ENCODE results near the gene NETO1. TPM values are rescaled to one million over a fixed set of nuclear protein-coding genes. Genes with fewer than 3 reads are reported as not detected.

NETO1 gene
- total and polyA plus RNA-seq, 2 experiments from 2014 or later, result 10.8 to 20.7 TPM

DNA sequence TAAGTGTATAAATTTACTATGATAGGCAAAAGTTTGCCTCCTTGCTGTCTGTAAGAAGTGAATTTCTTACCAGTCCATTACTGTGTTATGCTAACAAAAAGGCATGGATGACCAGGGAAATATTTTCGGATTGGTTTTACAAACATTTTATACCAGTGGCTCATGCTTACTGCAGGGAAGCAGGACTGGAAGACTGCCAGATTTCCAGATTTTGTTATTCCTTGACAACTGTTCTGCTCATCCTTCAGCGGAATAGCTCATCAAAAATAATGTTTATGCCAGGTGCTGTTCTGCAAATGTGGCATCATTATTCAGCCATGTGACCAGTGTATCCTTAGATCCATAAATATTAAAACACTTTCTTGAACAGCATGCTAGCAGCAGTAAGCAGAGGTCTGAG lies 40.4 kb upstream of the NETO1 start:
- Histone ChIP-seq H3K4me2 (no peak overlapping the region), H3K79me2 (replicated peaks; ENCODE audit: insufficient read depth) (no peaks in the 10 kb centered on the region), H3K4me3 (no peak overlapping the region), H3K4me1 (ENCODE audit: insufficient read depth) (0 out of 2 replicates have a peak, but pooled peaks cover 5% of the 10 kb centered on the region), H4K20me1 (replicated peaks; ENCODE audit: insufficient read depth) (no peaks in the 10 kb centered on the region), H3F3A (replicated peaks; ENCODE audit: low read depth) (no peaks in the 10 kb centered on the region), H3K9me2 (ENCODE audit: insufficient read depth) (no peaks in the 10 kb centered on the region), H3K27me3 (ENCODE audit: insufficient read depth) (no peaks in the 10 kb centered on the region), H3K27ac (ENCODE audit: low read depth) (no peak overlapping the region), H3K36me3 (ENCODE audit: insufficient read depth) (no peaks in the 10 kb centered on the region), H2AFZ (no peak overlapping the region)
- H3K9me3 Mint-ChIP-seq, result no peaks in the 10 kb centered on the region
- no peaks in the 10 kb centered on the region for H3K27me3 Mint-ChIP-seq (ENCODE audit: insufficient read depth, low read depth, poor library complexity)
- DNase-seq (ENCODE audit: low spot score) (no peak), ATAC-seq (no peak)
- peaks cover 3% of the 10 kb centered on the region; the same call in 2 of the 3 replicates for H3K4me1 Mint-ChIP-seq
- H3K36me3 Mint-ChIP-seq (ENCODE audit: low read depth), result no peaks in the 10 kb centered on the region
- H3K27ac Mint-ChIP-seq, result no peak overlapping the region
- H3K4me3 Mint-ChIP-seq, result no peak overlapping the region
- TF ChIP-seq EZH2phosphoT487 (IDR thresholded peaks at IDR 0.05; ENCODE audit: unreplicated experiment), result no peak
- TF ChIP-seq, protein P1, sequence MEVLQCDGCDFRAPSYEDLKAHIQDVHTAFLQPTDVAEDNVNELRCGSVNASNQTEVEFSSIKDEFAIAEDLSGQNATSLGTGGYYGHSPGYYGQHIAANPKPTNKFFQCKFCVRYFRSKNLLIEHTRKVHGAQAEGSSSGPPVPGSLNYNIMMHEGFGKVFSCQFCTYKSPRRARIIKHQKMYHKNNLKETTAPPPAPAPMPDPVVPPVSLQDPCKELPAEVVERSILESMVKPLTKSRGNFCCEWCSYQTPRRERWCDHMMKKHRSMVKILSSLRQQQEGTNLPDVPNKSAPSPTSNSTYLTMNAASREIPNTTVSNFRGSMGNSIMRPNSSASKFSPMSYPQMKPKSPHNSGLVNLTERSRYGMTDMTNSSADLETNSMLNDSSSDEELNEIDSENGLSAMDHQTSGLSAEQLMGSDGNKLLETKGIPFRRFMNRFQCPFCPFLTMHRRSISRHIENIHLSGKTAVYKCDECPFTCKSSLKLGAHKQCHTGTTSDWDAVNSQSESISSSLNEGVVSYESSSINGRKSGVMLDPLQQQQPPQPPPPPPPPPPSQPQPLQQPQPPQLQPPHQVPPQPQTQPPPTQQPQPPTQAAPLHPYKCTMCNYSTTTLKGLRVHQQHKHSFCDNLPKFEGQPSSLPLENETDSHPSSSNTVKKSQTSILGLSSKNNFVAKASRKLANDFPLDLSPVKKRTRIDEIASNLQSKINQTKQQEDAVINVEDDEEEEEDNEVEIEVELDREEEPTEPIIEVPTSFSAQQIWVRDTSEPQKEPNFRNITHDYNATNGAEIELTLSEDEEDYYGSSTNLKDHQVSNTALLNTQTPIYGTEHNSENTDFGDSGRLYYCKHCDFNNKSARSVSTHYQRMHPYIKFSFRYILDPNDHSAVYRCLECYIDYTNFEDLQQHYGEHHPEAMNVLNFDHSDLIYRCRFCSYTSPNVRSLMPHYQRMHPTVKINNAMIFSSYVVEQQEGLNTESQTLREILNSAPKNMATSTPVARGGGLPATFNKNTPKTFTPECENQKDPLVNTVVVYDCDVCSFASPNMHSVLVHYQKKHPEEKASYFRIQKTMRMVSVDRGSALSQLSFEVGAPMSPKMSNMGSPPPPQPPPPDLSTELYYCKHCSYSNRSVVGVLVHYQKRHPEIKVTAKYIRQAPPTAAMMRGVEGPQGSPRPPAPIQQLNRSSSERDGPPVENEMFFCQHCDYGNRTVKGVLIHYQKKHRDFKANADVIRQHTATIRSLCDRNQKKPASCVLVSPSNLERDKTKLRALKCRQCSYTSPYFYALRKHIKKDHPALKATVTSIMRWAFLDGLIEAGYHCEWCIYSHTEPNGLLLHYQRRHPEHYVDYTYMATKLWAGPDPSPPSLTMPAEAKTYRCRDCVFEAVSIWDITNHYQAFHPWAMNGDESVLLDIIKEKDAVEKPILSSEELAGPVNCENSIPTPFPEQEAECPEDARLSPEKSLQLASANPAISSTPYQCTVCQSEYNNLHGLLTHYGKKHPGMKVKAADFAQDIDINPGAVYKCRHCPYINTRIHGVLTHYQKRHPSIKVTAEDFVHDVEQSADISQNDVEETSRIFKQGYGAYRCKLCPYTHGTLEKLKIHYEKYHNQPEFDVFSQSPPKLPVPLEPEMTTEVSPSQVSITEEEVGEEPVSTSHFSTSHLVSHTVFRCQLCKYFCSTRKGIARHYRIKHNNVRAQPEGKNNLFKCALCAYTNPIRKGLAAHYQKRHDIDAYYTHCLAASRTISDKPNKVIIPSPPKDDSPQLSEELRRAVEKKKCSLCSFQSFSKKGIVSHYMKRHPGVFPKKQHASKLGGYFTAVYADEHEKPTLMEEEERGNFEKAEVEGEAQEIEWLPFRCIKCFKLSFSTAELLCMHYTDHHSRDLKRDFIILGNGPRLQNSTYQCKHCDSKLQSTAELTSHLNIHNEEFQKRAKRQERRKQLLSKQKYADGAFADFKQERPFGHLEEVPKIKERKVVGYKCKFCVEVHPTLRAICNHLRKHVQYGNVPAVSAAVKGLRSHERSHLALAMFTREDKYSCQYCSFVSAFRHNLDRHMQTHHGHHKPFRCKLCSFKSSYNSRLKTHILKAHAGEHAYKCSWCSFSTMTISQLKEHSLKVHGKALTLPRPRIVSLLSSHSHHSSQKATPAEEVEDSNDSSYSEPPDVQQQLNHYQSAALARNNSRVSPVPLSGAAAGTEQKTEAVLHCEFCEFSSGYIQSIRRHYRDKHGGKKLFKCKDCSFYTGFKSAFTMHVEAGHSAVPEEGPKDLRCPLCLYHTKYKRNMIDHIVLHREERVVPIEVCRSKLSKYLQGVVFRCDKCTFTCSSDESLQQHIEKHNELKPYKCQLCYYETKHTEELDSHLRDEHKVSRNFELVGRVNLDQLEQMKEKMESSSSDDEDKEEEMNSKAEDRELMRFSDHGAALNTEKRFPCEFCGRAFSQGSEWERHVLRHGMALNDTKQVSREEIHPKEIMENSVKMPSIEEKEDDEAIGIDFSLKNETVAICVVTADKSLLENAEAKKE (CRISPR knock-in tag; IDR thresholded peaks at IDR 0.05), result no peak
- TF ChIP-seq EZH2 (IDR thresholded peaks at IDR 0.05; ENCODE audit: low read depth, unreplicated experiment), result no peak
- no peak for TF ChIP-seq JUNB (IDR thresholded peaks at IDR 0.05; ENCODE audit: unreplicated experiment)
- no peak for TF ChIP-seq POLR2AphosphoS5 (IDR thresholded peaks at IDR 0.05; ENCODE audit: low read depth)
- TF ChIP-seq, protein P2, sequence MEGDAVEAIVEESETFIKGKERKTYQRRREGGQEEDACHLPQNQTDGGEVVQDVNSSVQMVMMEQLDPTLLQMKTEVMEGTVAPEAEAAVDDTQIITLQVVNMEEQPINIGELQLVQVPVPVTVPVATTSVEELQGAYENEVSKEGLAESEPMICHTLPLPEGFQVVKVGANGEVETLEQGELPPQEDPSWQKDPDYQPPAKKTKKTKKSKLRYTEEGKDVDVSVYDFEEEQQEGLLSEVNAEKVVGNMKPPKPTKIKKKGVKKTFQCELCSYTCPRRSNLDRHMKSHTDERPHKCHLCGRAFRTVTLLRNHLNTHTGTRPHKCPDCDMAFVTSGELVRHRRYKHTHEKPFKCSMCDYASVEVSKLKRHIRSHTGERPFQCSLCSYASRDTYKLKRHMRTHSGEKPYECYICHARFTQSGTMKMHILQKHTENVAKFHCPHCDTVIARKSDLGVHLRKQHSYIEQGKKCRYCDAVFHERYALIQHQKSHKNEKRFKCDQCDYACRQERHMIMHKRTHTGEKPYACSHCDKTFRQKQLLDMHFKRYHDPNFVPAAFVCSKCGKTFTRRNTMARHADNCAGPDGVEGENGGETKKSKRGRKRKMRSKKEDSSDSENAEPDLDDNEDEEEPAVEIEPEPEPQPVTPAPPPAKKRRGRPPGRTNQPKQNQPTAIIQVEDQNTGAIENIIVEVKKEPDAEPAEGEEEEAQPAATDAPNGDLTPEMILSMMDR (conservative IDR thresholded peaks at IDR 0.05; ENCODE audit: low read depth in 2 of 2), result no peak
- TF ChIP-seq ZNF114 (CRISPR knock-in tag; IDR thresholded peaks at IDR 0.05), result no peak
- no peak for TF ChIP-seq STAT1 (IDR thresholded peaks at IDR 0.05; ENCODE audit: unreplicated experiment)
- TF ChIP-seq, protein P3, sequence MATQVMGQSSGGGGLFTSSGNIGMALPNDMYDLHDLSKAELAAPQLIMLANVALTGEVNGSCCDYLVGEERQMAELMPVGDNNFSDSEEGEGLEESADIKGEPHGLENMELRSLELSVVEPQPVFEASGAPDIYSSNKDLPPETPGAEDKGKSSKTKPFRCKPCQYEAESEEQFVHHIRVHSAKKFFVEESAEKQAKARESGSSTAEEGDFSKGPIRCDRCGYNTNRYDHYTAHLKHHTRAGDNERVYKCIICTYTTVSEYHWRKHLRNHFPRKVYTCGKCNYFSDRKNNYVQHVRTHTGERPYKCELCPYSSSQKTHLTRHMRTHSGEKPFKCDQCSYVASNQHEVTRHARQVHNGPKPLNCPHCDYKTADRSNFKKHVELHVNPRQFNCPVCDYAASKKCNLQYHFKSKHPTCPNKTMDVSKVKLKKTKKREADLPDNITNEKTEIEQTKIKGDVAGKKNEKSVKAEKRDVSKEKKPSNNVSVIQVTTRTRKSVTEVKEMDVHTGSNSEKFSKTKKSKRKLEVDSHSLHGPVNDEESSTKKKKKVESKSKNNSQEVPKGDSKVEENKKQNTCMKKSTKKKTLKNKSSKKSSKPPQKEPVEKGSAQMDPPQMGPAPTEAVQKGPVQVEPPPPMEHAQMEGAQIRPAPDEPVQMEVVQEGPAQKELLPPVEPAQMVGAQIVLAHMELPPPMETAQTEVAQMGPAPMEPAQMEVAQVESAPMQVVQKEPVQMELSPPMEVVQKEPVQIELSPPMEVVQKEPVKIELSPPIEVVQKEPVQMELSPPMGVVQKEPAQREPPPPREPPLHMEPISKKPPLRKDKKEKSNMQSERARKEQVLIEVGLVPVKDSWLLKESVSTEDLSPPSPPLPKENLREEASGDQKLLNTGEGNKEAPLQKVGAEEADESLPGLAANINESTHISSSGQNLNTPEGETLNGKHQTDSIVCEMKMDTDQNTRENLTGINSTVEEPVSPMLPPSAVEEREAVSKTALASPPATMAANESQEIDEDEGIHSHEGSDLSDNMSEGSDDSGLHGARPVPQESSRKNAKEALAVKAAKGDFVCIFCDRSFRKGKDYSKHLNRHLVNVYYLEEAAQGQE (IDR thresholded peaks at IDR 0.05; ENCODE audit: unreplicated experiment), result no peak
- TF ChIP-seq, protein P4, sequence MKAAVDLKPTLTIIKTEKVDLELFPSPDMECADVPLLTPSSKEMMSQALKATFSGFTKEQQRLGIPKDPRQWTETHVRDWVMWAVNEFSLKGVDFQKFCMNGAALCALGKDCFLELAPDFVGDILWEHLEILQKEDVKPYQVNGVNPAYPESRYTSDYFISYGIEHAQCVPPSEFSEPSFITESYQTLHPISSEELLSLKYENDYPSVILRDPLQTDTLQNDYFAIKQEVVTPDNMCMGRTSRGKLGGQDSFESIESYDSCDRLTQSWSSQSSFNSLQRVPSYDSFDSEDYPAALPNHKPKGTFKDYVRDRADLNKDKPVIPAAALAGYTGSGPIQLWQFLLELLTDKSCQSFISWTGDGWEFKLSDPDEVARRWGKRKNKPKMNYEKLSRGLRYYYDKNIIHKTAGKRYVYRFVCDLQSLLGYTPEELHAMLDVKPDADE (IDR thresholded peaks at IDR 0.05), result no peak
- no peak for TF ChIP-seq NANOG (IDR thresholded peaks at IDR 0.05; ENCODE audit: borderline replicate concordance)
- no peak for TF ChIP-seq ZNF331 (CRISPR knock-in tag; IDR thresholded peaks at IDR 0.05; ENCODE audit: low read depth)
- TF ChIP-seq CREB1 (CRISPR knock-in tag; IDR thresholded peaks at IDR 0.05; ENCODE audit: low read depth), result no peak

All from GM23338 (cell line).